K562 (cell line): ENCODE measurements around the gene QSOX2.

ENCODE experiments used
- BCOR ChIP-seq: fragments of 450-650 bp; IDR thresholded peaks from 2 replicates; pipeline ENCODE4 v1.6.1; 2016
- BDP1 ChIP-seq: IDR thresholded peaks from 3 replicates; pipeline ENCODE4 v1.6.1; 2011; ENCODE audit not compliant: insufficient read length, insufficient read depth
- CC2D1A ChIP-seq: fragments of 450-650 bp; IDR thresholded peaks from 2 replicates; pipeline ENCODE4 v1.6.1; 2017; ENCODE audit warnings: mild to moderate bottlenecking
- FOSL1 ChIP-seq: fragments of 200-800 bp; sonication (Bioruptor generic); conservative IDR thresholded peaks from 2 replicates; pipeline ENCODE4 v1.6.1; 2016; ENCODE audit warnings: missing genetic modification characterization, missing compliant biosample characterization
- JUND ChIP-seq, 2 experiments: IDR thresholded peaks; 2 replicates in 1 of 2; 3 replicates in 1 of 2; pipeline ENCODE4 v1.6.1; 2011; ENCODE audit warnings: borderline replicate concordance in 2 of 2, low read depth in 2 of 2, low read length in 2 of 2, improper control_type of control experiment in 1 of 2, missing biosample characterization in 1 of 2, missing genetic modification characterization in 1 of 2, missing genetic modification reagents in 1 of 2
- SP1 ChIP-seq: sonication (generic); formaldehyde crosslinking; IDR thresholded peaks from 2 replicates; pipeline ENCODE4 v1.8.1; 2022; ENCODE audit warnings: mild to moderate bottlenecking, missing genetic modification reagents
- ZFP30 ChIP-seq: fragments of 250-450 bp; sonication (Bioruptor Pico); IDR thresholded peaks from 2 replicates; pipeline ENCODE4 v1.8.0; 2022; ENCODE audit warnings: moderate library complexity, mild to moderate bottlenecking, inconsistent platforms, borderline replicate concordance
- ZNF274 ChIP-seq: IDR thresholded peaks from 2 replicates; pipeline ENCODE4 v1.6.1; 2011; ENCODE audit warnings: low read depth, mild to moderate bottlenecking, low read length, moderate library complexity, borderline replicate concordance
- TF ChIP-seq, protein P1 (sequence below): fragments of 450-650 bp; formaldehyde crosslinking; IDR thresholded peaks from 2 replicates; pipeline ENCODE4 v1.4.0; 2022; ENCODE audit warnings: missing genetic modification characterization
- TF ChIP-seq, protein P2 (sequence below), 3 experiments: IDR thresholded peaks in 2 of 3; conservative IDR thresholded peaks in 1 of 3; 2 replicates each; pipeline ENCODE4 v1.5.1; 2011 to 2012; ENCODE audit warnings: low read length in 3 of 3, mild to moderate bottlenecking in 3 of 3, control low read depth in 2 of 3, improper control_type of control experiment in 1 of 3, inconsistent platforms in 1 of 3, low read depth in 1 of 3, mixed read lengths in 1 of 3, moderate library complexity in 1 of 3; ENCODE audit not compliant: insufficient read depth in 2 of 3
- TF ChIP-seq, protein P3 (sequence below): sonication (generic); formaldehyde crosslinking; IDR thresholded peaks from 2 replicates; pipeline ENCODE4 v1.9.0; 2022; ENCODE audit warnings: mild to moderate bottlenecking, missing genetic modification reagents

DNA sequence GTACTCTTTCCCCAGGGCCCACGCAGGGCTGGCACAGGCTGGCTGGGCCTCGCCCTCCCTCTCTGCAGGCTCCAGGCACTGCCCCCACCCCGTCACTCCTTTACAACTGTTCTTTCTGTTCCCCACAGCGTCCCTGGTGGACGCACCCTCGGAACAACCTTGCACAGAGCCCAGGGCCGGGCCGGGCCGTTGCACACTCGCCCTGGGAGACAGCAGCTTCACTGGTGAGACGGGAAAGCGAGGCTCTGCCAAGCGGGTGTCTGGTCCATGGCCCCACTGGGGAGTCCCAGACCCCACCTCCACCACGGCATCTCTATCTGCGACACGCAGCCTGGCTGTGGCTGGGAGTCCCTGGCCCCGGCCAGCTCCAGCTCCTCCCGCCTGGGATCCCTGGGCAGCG is 18.4 kb upstream of the QSOX2 start:
- TF ChIP-seq JUND (IDR thresholded peaks at IDR 0.05; ENCODE audit: borderline replicate concordance, low read depth, low read length) (no peak), JUND (tag; IDR thresholded peaks at IDR 0.05; ENCODE audit: borderline replicate concordance, low read depth, low read length) (no peak), SP1 (no peak), ZNF274 (no peak), BCOR (no peak), BDP1 (no peak), CC2D1A (no peak), FOSL1 (tag) (no peak), ZFP30 (no peak)
- TF ChIP-seq, protein P1, sequence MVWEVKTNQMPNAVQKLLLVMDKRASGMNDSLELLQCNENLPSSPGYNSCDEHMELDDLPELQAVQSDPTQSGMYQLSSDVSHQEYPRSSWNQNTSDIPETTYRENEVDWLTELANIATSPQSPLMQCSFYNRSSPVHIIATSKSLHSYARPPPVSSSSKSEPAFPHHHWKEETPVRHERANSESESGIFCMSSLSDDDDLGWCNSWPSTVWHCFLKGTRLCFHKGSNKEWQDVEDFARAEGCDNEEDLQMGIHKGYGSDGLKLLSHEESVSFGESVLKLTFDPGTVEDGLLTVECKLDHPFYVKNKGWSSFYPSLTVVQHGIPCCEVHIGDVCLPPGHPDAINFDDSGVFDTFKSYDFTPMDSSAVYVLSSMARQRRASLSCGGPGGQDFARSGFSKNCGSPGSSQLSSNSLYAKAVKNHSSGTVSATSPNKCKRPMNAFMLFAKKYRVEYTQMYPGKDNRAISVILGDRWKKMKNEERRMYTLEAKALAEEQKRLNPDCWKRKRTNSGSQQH (CRISPR knock-in tag), result no peak
- TF ChIP-seq, protein P2, sequence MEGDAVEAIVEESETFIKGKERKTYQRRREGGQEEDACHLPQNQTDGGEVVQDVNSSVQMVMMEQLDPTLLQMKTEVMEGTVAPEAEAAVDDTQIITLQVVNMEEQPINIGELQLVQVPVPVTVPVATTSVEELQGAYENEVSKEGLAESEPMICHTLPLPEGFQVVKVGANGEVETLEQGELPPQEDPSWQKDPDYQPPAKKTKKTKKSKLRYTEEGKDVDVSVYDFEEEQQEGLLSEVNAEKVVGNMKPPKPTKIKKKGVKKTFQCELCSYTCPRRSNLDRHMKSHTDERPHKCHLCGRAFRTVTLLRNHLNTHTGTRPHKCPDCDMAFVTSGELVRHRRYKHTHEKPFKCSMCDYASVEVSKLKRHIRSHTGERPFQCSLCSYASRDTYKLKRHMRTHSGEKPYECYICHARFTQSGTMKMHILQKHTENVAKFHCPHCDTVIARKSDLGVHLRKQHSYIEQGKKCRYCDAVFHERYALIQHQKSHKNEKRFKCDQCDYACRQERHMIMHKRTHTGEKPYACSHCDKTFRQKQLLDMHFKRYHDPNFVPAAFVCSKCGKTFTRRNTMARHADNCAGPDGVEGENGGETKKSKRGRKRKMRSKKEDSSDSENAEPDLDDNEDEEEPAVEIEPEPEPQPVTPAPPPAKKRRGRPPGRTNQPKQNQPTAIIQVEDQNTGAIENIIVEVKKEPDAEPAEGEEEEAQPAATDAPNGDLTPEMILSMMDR (IDR thresholded peaks at IDR 0.05 in 2 of 3, conservative IDR thresholded peaks at IDR 0.05 in 1 of 3; ENCODE audit: insufficient read depth in 2 of 3, low read depth in 1 of 3, low read length in 3 of 3), result peak; percentile 45 to 51 (median 49); a peak in 4 of 6 replicates
- TF ChIP-seq, protein P3, sequence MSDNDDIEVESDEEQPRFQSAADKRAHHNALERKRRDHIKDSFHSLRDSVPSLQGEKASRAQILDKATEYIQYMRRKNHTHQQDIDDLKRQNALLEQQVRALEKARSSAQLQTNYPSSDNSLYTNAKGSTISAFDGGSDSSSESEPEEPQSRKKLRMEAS (CRISPR knock-in tag), result no peak
